ENCODE results near the gene IGF2BP3.

GRCh38 chr7:23475576-23475839, 5.2 kb upstream of the IGF2BP3 start:
- TF ChIP-seq CTCF (IDR thresholded peaks at IDR 0.05), result no peak
- TF ChIP-seq POLR2A (IDR thresholded peaks at IDR 0.05), result no peak
